Lower lobe of right lung (tissue), 2 donors: ENCODE measurements around the gene DIP2C. TPM values are rescaled to one million over a fixed set of nuclear protein-coding genes. Genes with fewer than 3 reads are reported as not detected.

Experiments
- ATAC-seq, 2 donors: fragments of 200-7000 bp; cut with Tn5 transposase; one replicate each; pipeline ENCODE4 v1.9.1; 2020 to 2022; ENCODE audit warnings: mild to moderate bottlenecking in 2 of 2, moderate library complexity in 2 of 2
- DNase-seq: peaks from one replicate; pipeline ENCODE4 v3.0.0-alpha.2; 2020
- H3K27ac ChIP-seq: fragments of 200-600 bp; one replicate; pipeline ENCODE4 v1.8.0; 2022
- H3K27me3 ChIP-seq: fragments of 200-600 bp; one replicate; pipeline ENCODE4 v1.8.0; 2022; ENCODE audit warnings: low read depth
- H3K36me3 ChIP-seq: fragments of 200-600 bp; one replicate; pipeline ENCODE4 v1.8.0; 2022; ENCODE audit warnings: mild to moderate bottlenecking
- H3K4me1 ChIP-seq: fragments of 200-600 bp; one replicate; pipeline ENCODE4 v1.8.0; 2022
- H3K4me3 ChIP-seq: fragments of 200-600 bp; one replicate; pipeline ENCODE4 v1.8.0; 2022; ENCODE audit warnings: mild to moderate bottlenecking
- H3K9me3 ChIP-seq: fragments of 200-600 bp; one replicate; pipeline ENCODE4 v1.8.0; 2022
- CTCF ChIP-seq: fragments of 200-600 bp; IDR thresholded peaks from one replicate; pipeline ENCODE4 v1.8.0; 2022; ENCODE audit warnings: antibody characterized with exemption, mild to moderate bottlenecking
- intact Hi-C: fragments of 100-400 bp; cut with DNase I; formaldehyde crosslinking; loops from one replicate; pipeline ENCODE4 v1.11.0; 2022
- total RNA-seq: library from RNA; stranded (reverse); fragmentation: NEBNext Ultra II Directional; extraction: Animal tissue kit (Norgen Biotek cat#: 25700); gene quantifications from one replicate; pipeline ENCODE4 v1.2.1, GENCODE V29; 2021
- donor health status: DM: no; HTN: yes; CAD: no; lungs with severe emphysema.

DIP2C gene
- total RNA-seq, 1 donor from 2014 or later, result 15.1 TPM

- H3K27me3 ChIP-seq, result no peaks in the 10 kb centered on the region
- no peaks in the 10 kb centered on the region for H3K36me3 ChIP-seq
- TF ChIP-seq CTCF, result no peak
- intact Hi-C loops, result no loop called here
- H3K4me1 ChIP-seq, result peaks cover 10% of the 10 kb centered on the region
- ATAC-seq, result no peak
- H3K27ac ChIP-seq, result no peak overlapping the region
- no peaks in the 10 kb centered on the region for H3K9me3 ChIP-seq
- H3K4me3 ChIP-seq, result no peak overlapping the region
- DNase-seq, result no peak
Observed at GRCh38 chr10:595473-595872, 94.0 kb downstream of the DIP2C start.

- DNase-seq (no peak), ATAC-seq (no peak)
- intact Hi-C loops, result no loop called here
- TF ChIP-seq CTCF, result no peak
- Histone ChIP-seq H3K4me3 (no peak overlapping the region), H3K9me3 (no peaks in the 10 kb centered on the region), H3K4me1 (peaks cover 4% of the 10 kb centered on the region), H3K36me3 (no peaks in the 10 kb centered on the region), H3K27me3 (no peaks in the 10 kb centered on the region), H3K27ac (no peak overlapping the region)
Observed at GRCh38 chr10:594584-595270, 94.7 kb downstream of the DIP2C start.

- intact Hi-C loops, result no loop called here
- peaks cover 4% of the 10 kb centered on the region for H3K4me1 ChIP-seq
Observed at GRCh38 chr10:593901-594457, 95.5 kb downstream of the DIP2C start.

GRCh38 chr10:593421-593820 is 96.0 kb downstream of the DIP2C start:
- Histone ChIP-seq H3K27me3 (no peaks in the 10 kb centered on the region), H3K4me3 (no peak overlapping the region), H3K9me3 (no peaks in the 10 kb centered on the region), H3K27ac (no peak overlapping the region), H3K36me3 (no peaks in the 10 kb centered on the region), H3K4me1 (no peaks in the 10 kb centered on the region)
- DNase-seq (no peak), ATAC-seq (no peak)
- intact Hi-C loops, result no loop called here
- no peak for TF ChIP-seq CTCF

More at GRCh38 chr10:593901-594457, 95.5 kb downstream of the DIP2C start:
- H3K27me3 ChIP-seq, result no peaks in the 10 kb centered on the region
- H3K4me3 ChIP-seq, result no peak overlapping the region
- H3K27ac ChIP-seq, result no peak overlapping the region
- H3K9me3 ChIP-seq, result no peaks in the 10 kb centered on the region
- ATAC-seq (no peak), DNase-seq (no peak)
- no peak for TF ChIP-seq CTCF
- no peaks in the 10 kb centered on the region for H3K36me3 ChIP-seq

GRCh38 chr10:593016-593415 is 96.5 kb downstream of the DIP2C start:
- Histone ChIP-seq H3K27me3 (no peaks in the 10 kb centered on the region), H3K27ac (no peak overlapping the region), H3K4me1 (no peaks in the 10 kb centered on the region), H3K36me3 (no peaks in the 10 kb centered on the region), H3K4me3 (no peak overlapping the region), H3K9me3 (no peaks in the 10 kb centered on the region)
- no peak for TF ChIP-seq CTCF
- intact Hi-C loops, result no loop called here
- no peak for DNase-seq
- no peak for ATAC-seq
